Measurements from ENCODE around the gene WFDC9.
A peak's percentile ranks its signal among the peaks of the same experiment; 100 is the strongest.
"Not testable (repeated sequence)": the region's sequence is repeated elsewhere in the genome, so short reads cannot be mapped to it uniquely, and the experiment has no call there.

Gene WFDC9

DNA sequence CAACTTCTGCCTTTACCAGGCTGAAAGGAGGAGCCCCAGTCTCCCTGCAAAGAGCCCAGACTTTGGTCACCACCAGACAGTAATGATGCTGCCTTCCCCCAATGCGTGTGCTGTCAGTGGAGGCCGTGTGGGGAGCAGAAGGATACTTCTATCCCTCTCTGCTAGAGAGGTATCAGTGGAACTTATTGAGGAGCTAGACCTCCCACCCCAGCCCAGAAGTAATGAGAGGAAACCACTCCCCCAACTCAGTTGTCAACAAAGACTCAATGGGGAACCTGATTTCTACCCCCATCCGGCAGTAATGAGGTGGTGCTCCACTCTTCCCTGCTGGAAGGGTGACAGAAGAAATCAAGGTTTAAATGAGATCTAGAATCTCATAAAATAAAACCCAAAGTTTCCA, 47.6 kb downstream of the WFDC9 start:
- H3K4me3 ChIP-seq (ENCODE audit: low read depth, low read length), result no peak overlapping the region
- DNase-seq (ENCODE audit: low read depth, low spot score), result no peak
- no peak for TF ChIP-seq CTCF (IDR thresholded peaks at IDR 0.05; ENCODE audit: low read depth, low read length)
- in situ Hi-C loops (cut with HindIII; ENCODE audit: low sequenced_read_pairs), result no loop called here

DNA sequence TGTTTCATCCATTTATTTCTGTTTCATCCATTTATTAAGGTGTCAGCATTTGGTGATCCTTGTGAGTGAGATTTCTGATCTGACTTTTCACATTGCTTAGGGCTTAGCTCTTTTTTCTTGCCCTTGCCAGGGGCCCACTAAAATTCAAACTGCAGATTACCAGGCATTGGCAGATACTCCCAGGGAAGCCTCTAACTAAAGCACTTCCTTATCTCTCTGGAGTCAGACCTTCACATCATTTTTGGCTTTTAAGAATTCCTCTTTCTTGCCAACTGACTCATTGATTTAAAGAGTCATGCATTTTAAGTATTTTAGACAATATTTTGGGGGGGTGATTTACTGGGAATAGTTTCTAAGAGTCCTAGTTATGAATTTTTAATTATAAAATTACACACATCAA, 49.4 kb downstream of the WFDC9 start:
- DNase-seq (ENCODE audit: low read depth, low spot score), result no peak
- in situ Hi-C loops (cut with HindIII; ENCODE audit: low sequenced_read_pairs), result no loop called here

GRCh38 chr20:45579184-45579583, 51.9 kb downstream of the WFDC9 start, which contains the start of gene WFDC8:
WFDC8 (minus strand) TSS chr20:45579284; CDS start chr20:45579247, 37 bp downstream.
- no peak for TF ChIP-seq CTCF (IDR thresholded peaks at IDR 0.05; ENCODE audit: low read depth, low read length)
- in situ Hi-C loops (cut with HindIII; ENCODE audit: low sequenced_read_pairs), result no loop called here
- no peak for DNase-seq (ENCODE audit: low read depth, low spot score)
- H3K4me3 ChIP-seq (ENCODE audit: low read depth, low read length), result no peak within 1 kb of the TSS

More for the DNA sequence above, 49.4 kb downstream of the WFDC9 start:
- H3K4me3 ChIP-seq (ENCODE audit: low read depth, low read length), result no peak overlapping the region
- no peak for TF ChIP-seq CTCF (IDR thresholded peaks at IDR 0.05; ENCODE audit: low read depth, low read length)

GRCh38 chr20:45578231-45578630, 52.9 kb downstream of the WFDC9 start:
- H3K4me3 ChIP-seq (ENCODE audit: low read depth, low read length), result no peak overlapping the region
- in situ Hi-C loops (cut with HindIII; ENCODE audit: low sequenced_read_pairs), result no loop called here

DNA sequence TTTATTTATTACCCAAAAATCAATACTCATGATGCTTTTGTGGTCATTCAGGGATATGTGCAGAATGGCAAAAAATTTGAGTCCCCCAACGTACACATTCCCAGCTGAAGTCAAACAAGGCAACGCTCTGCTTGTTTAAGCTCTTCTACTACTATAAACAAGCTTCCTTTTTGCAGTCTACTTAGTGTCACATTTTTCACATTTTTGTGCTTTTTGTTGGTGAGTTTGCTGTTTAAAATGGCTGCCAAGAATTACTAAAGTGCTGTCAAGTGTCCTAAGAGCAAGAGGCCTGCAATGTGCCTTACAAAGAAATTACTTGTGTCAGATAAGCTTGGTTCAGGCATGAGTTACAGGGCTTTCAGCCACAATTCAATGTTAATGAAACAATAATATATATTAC, 54.1 kb downstream of the WFDC9 start:
- in situ Hi-C loops (cut with HindIII; ENCODE audit: low sequenced_read_pairs), result no loop called here
- no peak for TF ChIP-seq CTCF (IDR thresholded peaks at IDR 0.05; ENCODE audit: low read depth, low read length)
- H3K4me3 ChIP-seq (ENCODE audit: low read depth, low read length), result no peak overlapping the region
- peak; percentile 1 for DNase-seq (ENCODE audit: low read depth, low spot score)

More at GRCh38 chr20:45578231-45578630, 52.9 kb downstream of the WFDC9 start:
- TF ChIP-seq CTCF (IDR thresholded peaks at IDR 0.05; ENCODE audit: low read depth, low read length), result no peak
- DNase-seq (ENCODE audit: low read depth, low spot score), result no peak

GRCh38 chr20:45575931-45576330, 55.2 kb downstream of the WFDC9 start:
- no peak overlapping the region for H3K4me3 ChIP-seq (ENCODE audit: low read depth, low read length)
- TF ChIP-seq CTCF (IDR thresholded peaks at IDR 0.05; ENCODE audit: low read depth, low read length), result no peak
- in situ Hi-C loops (cut with HindIII; ENCODE audit: low sequenced_read_pairs), result no loop called here
- DNase-seq (ENCODE audit: low read depth, low spot score), result no peak

GRCh38 chr20:45569650-45570049, 61.4 kb downstream of the WFDC9 start:
- DNase-seq (ENCODE audit: low read depth, low spot score); in situ Hi-C loops (cut with HindIII; ENCODE audit: low sequenced_read_pairs); H3K4me3 ChIP-seq (ENCODE audit: low read depth, low read length): not testable (repeated sequence)
